GM18858 (cell line): ENCODE results near the gene BAZ2B.
A peak's percentile ranks its signal among the peaks of the same experiment; 100 is the strongest.

Source experiments
- ATAC-seq: cut with Tn5 transposase; IDR thresholded peaks from one replicate; pipeline ENCODE4 v1.9.1; 2021; ENCODE audit not compliant: unreplicated experiment

Gene BAZ2B

DNA sequence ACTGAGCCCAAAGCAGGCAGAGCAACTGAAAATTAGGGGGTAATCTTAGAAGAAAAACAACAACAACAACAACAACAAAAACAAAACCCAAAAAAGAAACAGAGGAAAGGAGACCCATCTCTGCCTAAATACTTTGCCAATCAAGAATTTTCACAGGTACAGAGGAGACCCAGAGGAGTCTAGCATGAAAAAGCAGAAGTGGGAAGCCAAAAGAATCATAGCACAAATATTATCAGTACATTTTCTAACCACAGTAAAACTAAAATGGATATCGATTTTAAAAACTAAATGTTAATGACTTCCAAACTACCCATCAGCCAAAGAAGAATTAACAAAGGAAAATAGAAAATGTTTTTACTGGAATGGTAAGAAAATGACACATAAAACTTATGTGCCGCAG lies 148.1 kb downstream of the BAZ2B start:
- ATAC-seq, result no peak

DNA sequence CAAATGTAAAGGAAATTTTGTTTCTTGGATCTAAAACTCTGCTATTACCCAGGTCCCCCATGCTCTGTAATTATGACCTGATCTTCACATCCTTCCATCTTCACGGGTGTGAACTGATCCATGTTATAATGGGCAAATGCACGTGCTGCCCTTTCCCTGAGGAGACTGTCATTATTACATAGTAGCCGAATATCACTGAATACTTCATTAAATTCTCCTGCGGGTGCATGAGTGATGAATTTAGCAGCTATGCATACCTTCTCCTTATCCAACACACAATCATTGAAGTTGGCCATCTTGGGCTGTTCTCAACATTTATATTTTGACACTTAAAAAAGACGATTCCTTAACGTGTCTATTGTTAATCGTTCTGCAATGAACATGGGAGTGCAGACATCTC lies 153.4 kb downstream of the BAZ2B start:
- no peak for ATAC-seq

DNA sequence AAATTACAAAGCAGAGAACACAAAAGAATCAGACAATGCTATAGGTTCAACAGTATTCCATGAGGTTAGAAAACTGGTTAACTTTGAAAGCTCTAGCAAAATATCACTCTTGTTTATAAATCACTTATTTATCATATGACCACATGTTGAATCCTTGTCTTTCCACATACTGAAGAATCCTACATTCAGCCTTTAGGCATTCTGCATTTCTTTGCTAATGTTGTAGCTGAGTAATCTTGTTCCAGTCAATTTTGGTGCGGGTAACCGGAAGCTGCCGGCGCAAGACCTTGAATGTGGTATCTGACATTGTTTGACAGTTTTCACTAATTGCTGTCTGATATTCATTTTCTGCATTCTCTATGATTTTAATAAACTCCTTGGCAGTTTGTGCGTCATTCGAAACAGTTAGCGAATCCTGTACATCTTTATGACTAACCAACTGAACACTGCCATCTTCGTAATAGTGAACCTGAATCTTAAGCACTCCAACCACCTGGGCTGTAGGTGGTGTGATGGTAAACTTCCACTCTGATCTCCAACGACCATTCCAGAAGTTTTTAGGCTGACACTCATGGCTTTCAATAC lies 154.1 kb downstream of the BAZ2B start:
- ATAC-seq, result no peak

DNA sequence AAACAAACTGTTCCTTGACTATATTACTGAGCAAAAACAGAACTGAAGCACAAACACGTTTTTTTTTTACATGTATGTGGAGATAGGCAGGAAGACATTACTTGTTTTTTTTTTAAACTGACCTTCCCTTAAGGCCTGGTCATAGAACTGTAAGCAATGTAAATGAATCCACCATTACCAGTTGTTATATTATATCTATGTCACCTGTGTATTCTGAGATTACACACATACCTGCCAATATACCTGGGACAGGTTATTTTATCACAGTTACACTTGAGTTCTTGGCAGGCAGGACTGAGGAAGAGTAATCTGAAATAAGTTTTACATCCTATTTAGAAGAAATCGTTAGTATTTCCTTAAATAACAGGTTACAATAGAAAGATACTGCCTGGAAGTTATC lies 155.3 kb downstream of the BAZ2B start:
- no peak for ATAC-seq

DNA sequence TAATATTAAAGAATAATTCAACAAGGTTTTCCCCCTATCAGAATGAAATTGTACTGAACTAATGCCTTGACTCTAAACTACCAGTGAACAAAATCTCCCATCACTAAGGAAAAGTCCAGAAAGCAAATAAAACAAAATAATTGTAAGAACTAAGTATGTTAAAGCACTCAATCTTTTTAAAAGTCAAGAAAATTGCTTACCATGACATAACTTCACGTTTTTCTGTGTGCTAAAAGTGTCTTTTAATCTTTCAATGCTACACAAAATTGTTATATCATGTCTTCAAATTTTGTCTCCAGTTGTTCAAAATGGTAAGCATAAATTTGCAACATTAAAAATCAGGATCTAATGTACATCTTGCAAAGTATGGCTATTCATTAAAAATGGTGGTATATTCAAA lies 156.1 kb downstream of the BAZ2B start:
- no peak for ATAC-seq

DNA sequence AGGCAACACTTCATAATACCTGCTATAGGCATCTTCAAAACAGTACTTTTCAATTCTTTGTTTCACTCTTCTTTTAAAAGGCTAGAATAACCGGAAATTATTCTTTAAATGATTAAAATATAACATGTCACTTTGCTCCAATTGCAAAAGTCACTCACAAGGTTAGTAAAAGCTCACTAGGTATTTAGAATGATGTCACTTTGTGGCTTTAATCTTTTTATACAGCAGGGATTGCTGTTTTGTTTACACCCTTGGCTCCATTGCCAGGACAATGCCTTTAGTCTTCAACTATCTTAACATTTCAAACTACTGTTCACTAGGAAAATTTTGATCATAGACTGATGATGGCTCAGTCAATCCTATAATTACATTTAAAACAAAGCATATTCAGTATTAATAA lies 157.1 kb downstream of the BAZ2B start:
- ATAC-seq, result no peak

DNA sequence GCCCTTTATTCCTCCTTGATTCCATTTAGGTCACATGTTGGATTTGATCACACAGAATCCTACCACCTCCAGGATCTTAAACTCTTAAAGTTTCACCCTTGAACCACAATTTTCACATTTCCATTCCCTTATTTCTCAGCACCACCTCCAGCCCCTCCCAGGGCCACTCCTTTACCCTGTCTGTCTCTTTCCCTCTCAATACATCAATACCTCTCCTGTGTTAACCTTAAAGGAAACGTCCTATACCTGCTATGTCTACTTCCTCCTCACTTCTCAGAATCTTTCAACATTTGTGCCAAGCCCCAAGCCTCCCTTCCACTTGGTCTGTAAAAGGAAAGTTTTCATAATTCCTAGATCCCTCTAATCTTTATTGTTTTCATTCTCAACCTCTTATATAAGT lies 158.8 kb downstream of the BAZ2B start:
- no peak for ATAC-seq

DNA sequence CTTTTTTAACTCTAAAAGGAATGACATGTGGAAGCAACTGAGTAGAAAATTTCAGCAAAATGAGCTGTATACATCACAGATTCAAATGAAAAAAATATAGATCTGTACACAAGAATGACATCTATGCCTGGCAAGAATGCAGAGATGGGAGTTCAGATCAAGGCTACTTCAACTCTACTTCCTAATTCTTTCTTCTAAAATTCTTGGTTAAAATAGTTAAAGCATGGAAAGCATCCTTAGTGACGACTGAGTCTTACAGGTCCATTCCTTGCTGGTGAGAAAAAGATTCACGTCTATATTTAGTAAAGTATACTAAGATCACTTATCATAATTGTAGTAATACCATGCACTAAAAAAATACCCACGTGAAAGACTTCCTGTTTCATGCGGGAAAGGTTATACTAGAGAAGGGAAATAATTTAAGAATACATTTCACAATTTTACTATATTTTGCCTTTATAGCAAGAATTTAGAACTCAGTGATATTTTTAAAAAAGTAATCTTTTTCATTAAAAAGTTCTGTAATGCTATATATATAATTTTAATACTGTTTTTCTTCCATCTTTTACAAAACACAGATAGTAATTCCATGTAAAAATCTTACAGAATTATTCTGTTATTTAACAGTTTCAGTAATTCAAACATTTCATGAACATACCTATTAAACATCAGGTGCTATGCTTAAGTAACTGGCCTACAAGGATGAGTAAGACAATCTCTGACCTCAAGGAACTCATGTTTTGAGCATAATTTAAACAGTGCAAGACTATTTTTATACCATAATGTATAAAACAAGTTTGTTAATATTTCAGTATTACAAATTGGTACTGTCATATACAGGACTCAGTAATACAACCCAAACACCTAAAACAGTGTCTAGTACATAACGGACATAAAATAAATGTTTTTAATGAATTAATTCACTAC lies 159.6 kb downstream of the BAZ2B start:
- peak; percentile 54 for ATAC-seq

DNA sequence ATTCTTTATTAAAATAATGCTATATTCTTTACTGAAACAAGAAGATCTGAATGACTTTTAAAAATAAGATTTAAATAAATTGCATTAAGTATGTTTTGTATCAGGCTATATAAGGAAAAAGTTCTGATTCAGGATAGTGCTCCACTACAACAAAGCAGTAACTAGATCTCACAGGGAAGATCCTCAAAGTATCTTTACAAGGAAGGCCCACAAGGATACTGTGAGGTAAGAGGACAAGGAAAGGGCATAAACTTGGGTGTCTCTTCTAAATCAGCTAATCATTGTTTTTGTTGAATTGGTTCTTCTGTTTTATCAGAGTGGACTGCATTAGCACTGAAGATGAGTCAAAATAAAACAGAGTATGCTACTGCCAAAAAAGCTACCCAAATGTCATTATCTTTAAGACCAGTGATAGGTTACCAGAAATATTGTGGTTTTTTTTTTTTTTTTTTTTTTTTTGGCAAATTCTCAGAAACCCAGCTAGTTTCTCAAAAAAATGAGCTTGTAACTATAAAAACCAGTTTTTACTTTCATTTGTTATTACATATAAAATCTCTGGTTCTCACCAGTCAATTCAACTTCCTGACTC lies 160.9 kb downstream of the BAZ2B start:
- ATAC-seq, result no peak

DNA sequence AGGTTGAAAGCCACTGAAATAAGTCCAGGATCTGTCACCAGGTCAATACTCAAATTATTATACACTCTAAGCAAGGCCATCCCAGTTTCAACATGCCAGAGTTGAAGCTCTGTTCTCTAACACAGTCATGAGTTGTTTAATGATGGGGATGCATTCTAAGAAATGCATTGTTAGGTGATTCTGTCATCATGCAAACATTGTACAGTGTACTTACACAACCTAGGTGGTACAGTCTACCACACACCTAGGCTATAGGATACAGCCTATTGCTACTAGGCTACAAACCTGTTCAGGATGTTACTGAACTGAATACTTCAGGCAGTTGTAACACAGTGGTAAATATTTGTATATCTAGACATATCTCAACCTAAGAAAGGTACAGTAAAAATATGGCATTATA lies 162.2 kb downstream of the BAZ2B start:
- ATAC-seq, result no peak

DNA sequence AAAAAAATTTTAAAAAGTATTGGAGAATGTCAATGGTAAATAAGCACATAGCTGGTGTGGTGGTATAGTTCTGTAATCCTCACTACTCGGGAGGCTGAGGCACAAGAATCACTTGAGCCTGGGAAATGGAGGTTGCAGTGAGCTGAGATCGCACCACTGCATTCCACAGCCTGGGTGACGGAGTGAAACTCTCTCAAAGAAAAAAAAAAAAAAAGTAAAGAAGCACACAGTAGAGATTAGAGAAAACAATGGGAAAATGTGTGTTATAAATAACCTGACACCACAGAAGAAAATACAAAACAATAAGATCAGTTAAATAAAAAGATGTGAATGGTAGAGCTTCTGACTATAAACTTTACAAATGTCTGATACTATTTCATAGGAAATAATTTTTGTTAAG lies 166.2 kb downstream of the BAZ2B start:
- no peak for ATAC-seq

DNA sequence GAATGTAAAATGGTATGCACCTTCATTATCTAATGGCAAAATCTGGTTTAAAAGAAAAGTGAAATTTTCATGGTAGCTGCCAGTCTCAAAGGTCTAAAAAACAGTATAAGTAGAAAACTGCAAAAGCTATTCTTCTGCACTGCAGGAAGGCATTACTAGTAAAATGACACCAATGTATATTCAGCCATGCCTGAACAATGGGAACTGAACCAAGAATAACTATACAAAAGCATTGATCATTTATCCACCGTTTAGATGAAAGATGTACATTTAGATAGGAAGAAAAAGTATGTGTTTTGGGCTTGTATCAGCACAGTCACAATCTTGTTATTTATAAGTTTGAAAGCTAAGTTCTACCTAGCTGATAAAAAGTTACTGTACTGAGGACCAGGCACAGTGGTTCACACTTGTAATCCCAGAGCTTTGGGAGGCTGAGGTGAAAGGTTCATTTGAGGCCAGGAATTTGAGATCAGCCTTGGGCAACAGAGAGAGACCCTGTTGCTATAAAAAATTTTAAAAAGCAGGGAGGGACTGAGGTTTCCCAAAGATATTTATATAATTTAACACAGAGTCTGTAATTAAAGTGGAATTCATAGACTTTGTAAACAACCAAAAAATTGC lies 166.7 kb downstream of the BAZ2B start:
- ATAC-seq, result no peak

DNA sequence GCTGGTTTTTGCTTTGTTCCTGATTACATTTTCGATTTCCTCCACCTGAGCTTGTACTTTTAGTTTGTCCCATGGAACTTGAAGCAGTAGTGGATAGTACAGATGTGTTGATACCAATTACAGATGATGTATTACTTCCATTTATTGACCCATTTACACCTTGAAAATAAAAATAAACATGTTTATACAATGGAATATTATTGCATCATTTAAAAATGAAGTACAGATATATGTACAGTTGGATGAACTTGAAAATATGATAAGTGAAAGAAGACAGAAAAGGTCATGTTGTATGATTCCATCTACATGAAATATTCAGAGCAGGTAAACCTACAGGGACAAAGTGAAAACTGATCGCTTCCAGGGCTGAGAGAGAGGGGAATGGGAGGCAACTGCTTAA lies 169.5 kb downstream of the BAZ2B start:
- no peak for ATAC-seq

DNA sequence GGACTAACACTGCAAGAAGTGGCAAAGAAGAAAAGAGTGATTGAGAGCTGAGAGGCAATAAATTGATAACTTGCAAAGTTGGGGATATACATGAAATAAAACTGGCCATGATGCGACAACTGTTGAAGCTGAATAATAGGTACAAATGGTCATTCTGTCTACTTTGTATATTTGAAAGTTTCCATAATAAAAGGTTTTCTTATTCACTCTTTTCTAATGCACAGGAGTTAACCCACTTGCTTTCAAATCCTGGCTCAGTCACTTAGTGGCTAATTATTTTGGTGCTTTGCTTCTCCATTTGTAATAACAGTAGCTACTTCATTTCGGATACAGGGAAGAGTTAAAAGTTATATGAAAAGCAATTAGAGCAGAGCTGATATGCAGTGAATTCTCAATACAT lies 170.1 kb downstream of the BAZ2B start:
- ATAC-seq, result no peak

DNA sequence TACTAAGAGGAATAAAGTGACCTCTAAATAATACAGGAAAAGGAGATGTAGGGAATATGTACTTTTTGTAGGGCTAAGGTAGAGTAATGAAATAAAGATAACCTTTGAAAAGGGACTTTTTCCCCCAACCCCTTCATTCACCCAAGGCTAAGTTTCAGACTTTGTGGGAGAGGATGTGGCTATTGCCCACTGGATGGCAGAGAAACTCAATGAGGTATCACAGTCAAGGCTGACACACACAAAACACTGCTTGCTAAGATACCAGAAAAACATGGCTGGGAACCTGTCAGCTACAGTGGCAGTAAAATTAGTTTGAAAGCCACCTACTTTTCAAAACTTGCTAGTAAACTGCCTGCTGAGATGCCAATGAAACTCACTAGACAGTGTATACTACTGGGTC lies 171.0 kb downstream of the BAZ2B start:
- no peak for ATAC-seq

DNA sequence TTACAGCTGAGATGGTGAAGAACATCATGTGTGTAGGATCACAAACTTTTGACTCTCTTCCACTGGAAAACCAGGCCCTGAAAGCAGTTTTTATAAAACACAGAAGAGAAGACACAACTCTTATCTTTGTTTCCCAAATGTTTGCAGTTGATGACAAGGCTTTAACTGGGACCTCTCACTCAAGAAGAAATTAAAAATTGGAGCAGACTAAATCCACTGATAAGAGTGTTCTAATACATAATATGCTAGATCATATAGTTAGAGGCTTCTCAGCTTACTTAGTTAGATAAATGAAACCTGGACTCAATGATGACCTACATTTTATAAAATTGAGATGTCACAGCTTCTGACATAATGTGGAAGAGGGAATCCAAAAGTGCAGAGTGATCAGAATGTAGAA lies 171.6 kb downstream of the BAZ2B start:
- no peak for ATAC-seq

DNA sequence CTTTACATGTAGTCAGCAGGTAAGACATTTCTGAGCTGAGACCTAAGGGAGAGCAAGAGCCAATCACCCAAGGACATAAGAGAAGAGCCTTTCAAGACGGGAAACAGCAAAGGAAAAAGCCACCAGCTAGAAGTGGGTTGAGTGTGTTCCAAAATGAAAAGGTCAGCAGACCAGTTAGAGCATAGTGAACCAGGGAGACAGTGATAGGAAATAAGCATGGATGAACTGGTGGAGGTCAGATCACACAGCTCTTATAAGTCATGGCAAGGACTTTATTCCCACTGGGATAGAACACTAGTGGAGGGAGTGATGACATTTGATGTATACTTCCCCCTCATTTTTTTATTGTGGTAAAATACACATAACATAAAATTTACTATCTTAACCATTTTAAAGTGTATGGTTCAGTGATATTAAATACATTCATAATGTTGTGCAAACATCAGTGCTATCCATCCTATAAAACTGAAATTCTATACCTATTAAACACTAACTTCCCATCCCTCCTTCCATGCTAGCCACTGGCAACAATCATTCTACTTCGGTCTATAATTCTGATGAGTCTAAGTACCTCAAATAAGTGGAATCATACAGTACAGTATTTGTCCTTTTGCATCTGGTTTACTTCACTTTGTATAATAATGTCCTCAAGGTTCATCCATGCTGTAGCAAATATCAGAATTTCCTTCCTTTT lies 174.0 kb downstream of the BAZ2B start:
- no peak for ATAC-seq

DNA sequence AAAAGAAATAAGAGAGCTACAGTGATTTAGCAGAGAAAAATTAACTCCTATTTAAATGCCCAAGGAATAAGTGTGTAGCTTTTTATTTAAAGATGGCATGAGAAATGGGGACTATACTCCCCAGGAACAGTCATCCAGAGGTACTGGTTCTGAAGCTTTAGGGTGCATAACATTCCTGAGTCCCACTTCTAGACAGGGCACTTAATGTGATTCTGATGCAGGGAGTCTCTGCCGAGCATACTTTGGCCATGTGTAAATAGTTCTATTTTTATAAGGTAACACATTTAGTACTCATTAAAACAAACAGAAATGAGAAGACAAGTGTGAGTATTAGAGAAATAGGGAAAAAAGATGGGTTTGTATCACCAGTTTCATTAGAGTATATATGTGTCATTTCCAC lies 175.2 kb downstream of the BAZ2B start:
- ATAC-seq, result no peak

DNA sequence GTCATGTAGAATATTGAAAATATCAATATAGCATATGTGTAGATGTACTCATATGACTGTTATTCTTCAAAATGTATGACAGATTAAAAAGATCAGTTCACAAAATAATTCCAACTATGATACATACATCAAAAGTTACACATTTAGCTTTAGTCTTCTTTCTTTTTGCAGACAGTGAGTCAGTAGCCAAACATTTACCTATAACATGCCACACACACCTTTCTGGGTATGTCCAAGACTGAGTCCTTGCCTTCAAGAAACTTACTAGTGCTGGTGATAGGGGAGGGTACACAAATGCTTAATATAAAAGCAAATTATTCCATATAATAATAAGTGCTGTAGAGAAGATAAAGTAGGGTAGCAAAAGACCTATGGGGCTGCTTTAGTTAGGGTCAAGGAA lies 176.9 kb downstream of the BAZ2B start:
- ATAC-seq, result no peak

DNA sequence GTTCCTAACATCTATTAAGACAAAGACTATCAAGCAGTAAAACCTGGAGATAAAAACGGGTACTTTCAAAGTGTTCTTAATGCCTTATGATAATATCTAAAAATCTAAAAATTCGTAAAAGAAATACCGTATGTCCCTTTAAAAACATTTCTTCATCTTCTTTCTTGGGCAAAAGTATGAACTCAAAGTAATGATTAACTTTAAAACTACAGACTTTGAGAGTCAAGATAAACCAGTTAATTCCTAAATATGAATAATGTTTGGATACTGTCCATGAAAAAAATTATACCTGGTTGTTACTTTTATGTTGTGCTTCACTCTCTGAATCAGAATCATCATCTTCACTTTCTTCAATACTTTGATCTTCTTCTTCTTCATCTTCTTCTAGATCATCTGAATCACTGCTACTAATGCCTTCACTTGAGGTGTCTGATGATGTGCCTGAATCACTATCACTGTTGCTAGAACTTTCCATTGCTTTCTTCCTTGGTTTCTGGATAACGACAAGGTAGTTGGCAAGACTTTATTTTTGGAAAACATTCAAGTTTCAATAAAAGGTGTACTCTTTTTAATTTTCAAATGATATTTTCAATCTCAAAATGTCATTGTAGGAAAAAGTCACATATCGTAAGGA lies 177.5 kb downstream of the BAZ2B start:
- no peak for ATAC-seq

DNA sequence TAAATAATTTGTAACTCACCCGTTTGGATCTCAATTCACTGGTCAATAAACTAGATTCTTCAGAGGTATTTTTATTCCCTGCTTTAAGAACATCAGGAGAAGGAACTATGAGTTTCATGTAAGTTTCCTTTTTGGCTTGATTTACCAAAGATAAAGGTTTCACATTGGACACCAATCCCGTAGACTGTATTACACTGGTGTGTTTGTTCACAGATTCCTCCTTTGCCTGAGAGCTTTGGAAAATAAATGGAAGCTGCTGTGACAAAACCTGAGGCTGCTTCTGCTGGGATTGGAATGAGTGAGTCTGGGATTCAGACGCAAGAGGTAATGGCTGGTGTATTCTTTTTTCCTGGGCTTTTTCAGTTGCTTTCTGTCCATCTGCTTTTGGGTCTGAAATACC lies 178.1 kb downstream of the BAZ2B start:
- no peak for ATAC-seq
